ENCODE data around the gene CCDC87. TPM values are rescaled to one million over a fixed set of nuclear protein-coding genes. Genes with fewer than 3 reads are reported as not detected.
A peak's percentile ranks its signal among the peaks of the same experiment; 100 is the strongest.
"Not testable (repeated sequence)": the region's sequence is repeated elsewhere in the genome, so short reads cannot be mapped to it uniquely, and the experiment has no call there.

CCDC87 gene
- total and polyA plus RNA-seq, 12 donors: 0.13 to 0.90 (median 0.47) TPM

DNA sequence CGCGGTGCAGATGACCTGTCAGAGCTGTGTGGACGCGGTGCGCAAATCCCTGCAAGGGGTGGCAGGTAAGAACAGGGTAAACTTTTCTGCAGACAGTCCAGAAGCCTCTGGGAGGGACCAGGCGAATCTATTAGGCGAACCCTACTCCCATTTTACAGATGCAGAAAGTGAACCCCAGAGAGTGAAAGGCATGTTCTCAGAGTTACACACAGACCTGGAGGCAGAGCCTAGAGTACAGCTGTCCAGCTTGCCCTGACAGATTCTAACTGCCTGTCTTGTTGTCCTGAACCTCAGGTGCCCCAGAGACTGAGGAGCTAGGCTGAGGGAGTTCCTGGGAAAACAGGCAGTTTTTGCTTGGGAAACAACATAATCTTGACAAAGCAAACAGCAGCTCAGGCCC is 787 bp upstream of the CCDC87 start:
- TF ChIP-seq, protein P1, sequence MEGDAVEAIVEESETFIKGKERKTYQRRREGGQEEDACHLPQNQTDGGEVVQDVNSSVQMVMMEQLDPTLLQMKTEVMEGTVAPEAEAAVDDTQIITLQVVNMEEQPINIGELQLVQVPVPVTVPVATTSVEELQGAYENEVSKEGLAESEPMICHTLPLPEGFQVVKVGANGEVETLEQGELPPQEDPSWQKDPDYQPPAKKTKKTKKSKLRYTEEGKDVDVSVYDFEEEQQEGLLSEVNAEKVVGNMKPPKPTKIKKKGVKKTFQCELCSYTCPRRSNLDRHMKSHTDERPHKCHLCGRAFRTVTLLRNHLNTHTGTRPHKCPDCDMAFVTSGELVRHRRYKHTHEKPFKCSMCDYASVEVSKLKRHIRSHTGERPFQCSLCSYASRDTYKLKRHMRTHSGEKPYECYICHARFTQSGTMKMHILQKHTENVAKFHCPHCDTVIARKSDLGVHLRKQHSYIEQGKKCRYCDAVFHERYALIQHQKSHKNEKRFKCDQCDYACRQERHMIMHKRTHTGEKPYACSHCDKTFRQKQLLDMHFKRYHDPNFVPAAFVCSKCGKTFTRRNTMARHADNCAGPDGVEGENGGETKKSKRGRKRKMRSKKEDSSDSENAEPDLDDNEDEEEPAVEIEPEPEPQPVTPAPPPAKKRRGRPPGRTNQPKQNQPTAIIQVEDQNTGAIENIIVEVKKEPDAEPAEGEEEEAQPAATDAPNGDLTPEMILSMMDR (IDR thresholded peaks at IDR 0.05): no peak
- no peak for TF ChIP-seq POLR2A (IDR thresholded peaks at IDR 0.05)
- H3K27ac ChIP-seq: peak overlapping the region in 3 of 5 donors; percentile 66 to 90 (median 84)

DNA sequence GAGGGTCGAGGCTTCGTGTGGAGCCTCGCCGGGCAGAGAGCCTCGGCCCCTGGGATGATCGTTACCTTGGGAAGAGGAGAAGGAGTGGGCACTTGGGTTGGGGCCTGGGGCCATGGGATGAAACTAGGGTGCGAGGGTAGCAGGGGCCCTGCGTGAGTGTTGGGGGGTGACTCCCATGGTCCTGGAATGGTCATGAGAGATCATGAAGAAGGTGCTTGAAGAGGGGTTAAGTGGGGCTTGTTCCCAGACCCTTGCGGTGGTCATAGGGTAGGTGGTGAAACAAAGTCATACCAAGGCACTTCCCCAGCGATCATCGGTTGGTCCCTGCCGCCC is 406 bp upstream of the CCDC87 start:
- H3K27me3 ChIP-seq: no peaks in the 10 kb centered on the region
- peak overlapping the region; percentile 12 to 77 (median 54) for H3K4me3 ChIP-seq
- WGBS, 4 donors: 9 to 14% (median 11%) methylated on average over 11 to 12 of the region's 12 CpGs
- peaks cover 22 to 30% of the 10 kb centered on the region in 2 donors for H3K4me1 ChIP-seq (replicated peaks in 1 of 2)
- intact Hi-C loops (cut with DNase I): no loop called here
- H3K36me3 ChIP-seq (replicated peaks in 1 of 2): no peaks in the 10 kb centered on the region
- H3K9me3 ChIP-seq (replicated peaks in 1 of 3): no peaks in the 10 kb centered on the region
- peak overlapping the region in 4 of 5 donors; percentile 60 to 90 (median 75) for H3K27ac ChIP-seq
- TF ChIP-seq, protein P1 (IDR thresholded peaks at IDR 0.05): no peak
- no peak for TF ChIP-seq POLR2A (IDR thresholded peaks at IDR 0.05)
- DNase-seq: no peak

More for the DNA sequence above, 787 bp upstream of the CCDC87 start:
- Histone ChIP-seq H3K4me1 (replicated peaks in 1 of 2) (peaks cover 22 to 30% of the 10 kb centered on the region in 2 donors), H3K9me3 (replicated peaks in 1 of 3) (no peaks in the 10 kb centered on the region), H3K4me3 (peak overlapping the region in 3 of 4 donors; percentile 12 to 77 (median 43)), H3K36me3 (replicated peaks in 1 of 2) (no peaks in the 10 kb centered on the region), H3K27me3 (no peaks in the 10 kb centered on the region)
- DNase-seq: no peak
- 53 to 79% (median 64%) methylated on average over 6 to 7 of the region's 7 CpGs for WGBS, 4 donors
- intact Hi-C loops (cut with DNase I): no loop called here

DNA sequence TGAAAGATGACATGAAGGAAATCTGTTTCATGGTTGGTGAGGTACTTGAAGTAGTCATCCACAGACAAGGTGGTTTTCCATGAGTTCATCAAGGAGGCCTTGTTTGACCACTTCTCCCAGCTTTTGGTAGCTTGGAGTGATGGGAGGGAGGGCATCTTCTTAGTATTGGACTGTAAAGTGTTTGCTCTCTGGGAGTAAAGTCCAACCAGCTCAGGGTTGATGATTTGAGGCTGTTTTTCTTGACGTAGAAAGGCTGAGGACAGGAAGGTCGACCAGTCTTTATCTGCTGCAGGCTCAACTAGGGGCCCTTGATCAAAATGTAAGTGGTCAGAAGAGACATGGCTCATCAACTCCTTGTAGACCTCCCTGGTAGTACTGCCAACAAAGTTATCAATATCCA is 1.7 kb downstream of the CCDC87 start:
- no peak for TF ChIP-seq POLR2A (IDR thresholded peaks at IDR 0.05)
- TF ChIP-seq, protein P1 (IDR thresholded peaks at IDR 0.05): no peak
- WGBS, 4 donors: 78 to 90% (median 85%) methylated on average over 2 of the region's 2 CpGs
- intact Hi-C loops (cut with DNase I): no loop called here
- Histone ChIP-seq H3K27ac (no peak overlapping the region), H3K9me3 (replicated peaks in 1 of 3) (no peaks in the 10 kb centered on the region), H3K4me1 (replicated peaks in 1 of 2) (peaks cover 22 to 30% of the 10 kb centered on the region in 2 donors), H3K4me3 (no peak overlapping the region), H3K27me3 (no peaks in the 10 kb centered on the region), H3K36me3 (replicated peaks in 1 of 2) (no peaks in the 10 kb centered on the region)
- DNase-seq: no peak

DNA sequence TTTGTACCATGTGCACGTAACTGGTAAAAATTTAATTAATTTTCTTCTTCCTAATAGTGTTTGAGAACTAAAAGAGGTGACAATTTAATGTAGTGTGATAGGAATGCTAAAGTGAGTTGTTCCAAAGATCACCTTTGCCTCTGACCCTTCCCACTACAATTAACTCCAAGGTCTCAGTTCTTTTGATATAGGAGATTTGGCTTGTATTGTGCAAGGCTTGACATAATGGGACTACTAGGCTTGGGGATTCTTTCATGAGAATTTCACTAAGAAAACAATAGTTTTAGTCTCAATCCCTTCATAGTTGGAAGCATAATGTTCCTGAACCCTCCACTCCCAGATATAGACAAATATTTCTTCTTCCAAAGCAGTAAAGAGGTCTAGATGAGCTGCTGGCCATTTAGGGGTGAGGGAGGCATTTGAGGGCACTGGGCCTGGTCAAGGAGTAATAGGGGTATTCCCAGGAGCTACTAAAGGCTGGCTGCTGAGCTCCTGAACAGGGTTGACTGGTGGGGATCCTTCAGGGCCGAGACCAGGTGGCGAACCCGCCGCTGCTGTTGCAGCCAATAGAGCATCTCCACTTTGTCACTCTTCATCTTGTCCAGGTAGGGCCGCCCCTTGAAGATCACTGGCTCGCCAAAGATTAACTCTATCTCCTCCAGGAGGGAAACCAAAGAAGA is 2.7 kb downstream of the CCDC87 start:
- 94 to 97% (median 97%) methylated on average over 7 of the region's 7 CpGs for WGBS, 4 donors
- H3K4me1 ChIP-seq (replicated peaks in 1 of 2): peaks cover 22 to 23% of the 10 kb centered on the region in 2 donors
- intact Hi-C loops (cut with DNase I): no loop called here
- H3K9me3 ChIP-seq (replicated peaks in 1 of 3): no peaks in the 10 kb centered on the region
- H3K4me3 ChIP-seq: no peak overlapping the region
- H3K36me3 ChIP-seq (replicated peaks in 1 of 2): no peaks in the 10 kb centered on the region
- no peak for TF ChIP-seq POLR2A (IDR thresholded peaks at IDR 0.05)
- TF ChIP-seq, protein P1 (IDR thresholded peaks at IDR 0.05): no peak
- no peaks in the 10 kb centered on the region for H3K27me3 ChIP-seq
- DNase-seq: no peak
- H3K27ac ChIP-seq: no peak overlapping the region

DNA sequence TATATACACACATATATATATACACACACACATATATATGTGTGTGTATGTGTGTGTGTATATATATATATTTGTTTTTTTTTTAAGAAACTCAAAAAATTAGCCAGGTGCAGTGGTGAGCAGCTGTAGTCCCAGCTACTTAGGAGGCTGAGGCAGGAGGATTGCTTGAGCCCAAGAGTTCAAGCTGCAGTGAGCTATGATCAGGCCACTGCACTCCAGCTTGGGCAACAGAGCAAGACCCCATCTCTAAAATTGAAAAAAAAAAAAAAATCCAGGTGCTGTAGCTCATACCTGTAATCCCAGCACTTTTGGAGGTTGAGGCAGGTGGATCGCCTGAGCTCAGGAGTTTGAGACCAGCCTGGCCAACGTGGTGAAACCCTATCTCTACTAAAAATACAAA is 3.5 kb downstream of the CCDC87 start:
- DNase-seq; H3K27me3 ChIP-seq; H3K36me3 ChIP-seq (replicated peaks in 1 of 2); H3K27ac ChIP-seq; H3K4me3 ChIP-seq; H3K9me3 ChIP-seq (replicated peaks in 1 of 3); intact Hi-C loops (cut with DNase I): not testable (repeated sequence)
- 63 to 81% (median 73%) methylated on average over 2 of the region's 2 CpGs for WGBS, 4 donors
- H3K4me1 ChIP-seq (replicated peaks in 1 of 2): peaks cover 15 to 17% of the 10 kb centered on the region in 2 donors
